Prostate gland (tissue), 2 donors: ENCODE results near the gene REV3L. TPM values are rescaled to one million over a fixed set of nuclear protein-coding genes. Genes with fewer than 3 reads are reported as not detected.

Source experiments
- DNase-seq: peaks from one replicate; pipeline ENCODE4 v3.0.0-alpha.2; 2019; ENCODE audit warnings: low spot score
- H3K27ac ChIP-seq, 2 donors: fragments of 200-600 bp; sonication (generic); 2 replicates each; pipeline ENCODE4 v1.5.1; 2017 to 2019
- H3K27me3 ChIP-seq: fragments of 200-600 bp; sonication (generic); replicated peaks from 2 replicates; pipeline ENCODE4 v1.5.1; 2019; ENCODE audit not compliant: insufficient read depth
- H3K36me3 ChIP-seq, 2 donors: fragments of 200-600 bp; sonication (generic); 1 replicate in 1 of 2; 2 replicates in 1 of 2; pipeline versions ENCODE4 v1.5.1 to v1.8.1; 2017 to 2019
- H3K4me1 ChIP-seq: fragments of 200-600 bp; sonication (generic); replicated peaks from 2 replicates; pipeline ENCODE4 v1.5.1; 2019
- H3K4me3 ChIP-seq, 2 donors: fragments of 200-600 bp; sonication (generic); 2 replicates each; pipeline ENCODE4 v1.5.1; 2017 to 2019
- H3K9me3 ChIP-seq: fragments of 200-600 bp; sonication (generic); 2 replicates; pipeline ENCODE4 v1.5.1; 2017
- CTCF ChIP-seq, 4 experiments: fragments of 200-600 bp in 2 of 4; fragments of 450-650 bp in 2 of 4; sonication (generic) in 2 of 4; IDR thresholded peaks; 1 replicate in 3 of 4; 2 replicates in 1 of 4; pipeline ENCODE4 v1.5.1; 2016 to 2019; ENCODE audit warnings: antibody characterized with exemption in 4 of 4, mild to moderate bottlenecking in 2 of 4, moderate library complexity in 2 of 4
- POLR2A ChIP-seq: fragments of 450-650 bp; IDR thresholded peaks from one replicate; pipeline ENCODE4 v1.6.1; 2016; ENCODE audit warnings: antibody characterized with exemption, mild to moderate bottlenecking
- POLR2AphosphoS5 ChIP-seq: sonication (generic); formaldehyde crosslinking; IDR thresholded peaks from one replicate; pipeline ENCODE4 v1.6.1; 2017; ENCODE audit warnings: antibody characterized with exemption
- WGBS: methylation state at CpG from one replicate; pipeline ENCODE4 v1.1.5; 2018; 5-methylcytosine and 5-hydroxymethylcytosine counted together
- intact Hi-C: fragments of 100-400 bp; cut with DNase I; formaldehyde crosslinking; loops from one replicate; pipeline ENCODE4 v1.14.2; 2022
- total RNA-seq, 2 donors: library from RNA; depleted of rRNA; stranded (reverse); fragments of >200 nt; gene quantifications; one replicate each; pipeline ENCODE4 v1.1.0, GENCODE V29; 2016

REV3L gene
- total RNA-seq, 2 donors from 2014 or later: 20.0 to 44.2 TPM

GRCh38 chr6:111356551-111356950 is 126.5 kb downstream of the REV3L start:
- no peaks in the 10 kb centered on the region for H3K9me3 ChIP-seq
- DNase-seq: no peak
- no peaks in the 10 kb centered on the region for H3K4me1 ChIP-seq
- H3K4me3 ChIP-seq: no peak overlapping the region
- H3K36me3 ChIP-seq: no peaks in the 10 kb centered on the region
- intact Hi-C loops: no loop called here
- 91% methylated on average over 1 of the region's 1 CpG for WGBS
- no peak for TF ChIP-seq POLR2A
- TF ChIP-seq CTCF (IDR thresholded peaks at IDR 0.05): no peak
- no peak for TF ChIP-seq POLR2AphosphoS5
- no peak overlapping the region for H3K27ac ChIP-seq
- no peaks in the 10 kb centered on the region for H3K27me3 ChIP-seq

GRCh38 chr6:111354758-111355555 is 128.1 kb downstream of the REV3L start:
- no peak overlapping the region for H3K4me3 ChIP-seq
- intact Hi-C loops: no loop called here
- TF ChIP-seq POLR2A (no peak), CTCF (IDR thresholded peaks at IDR 0.05) (no peak), POLR2AphosphoS5 (no peak)
- H3K9me3 ChIP-seq: no peaks in the 10 kb centered on the region
- no peaks in the 10 kb centered on the region for H3K4me1 ChIP-seq
- WGBS: 89% methylated on average over 3 of the region's 3 CpGs
- H3K27ac ChIP-seq: no peak overlapping the region
- DNase-seq: no peak
- H3K36me3 ChIP-seq: no peaks in the 10 kb centered on the region
- H3K27me3 ChIP-seq: no peaks in the 10 kb centered on the region

- intact Hi-C loops: no loop called here
- 88% methylated on average over 5 of the region's 5 CpGs for WGBS
- Histone ChIP-seq H3K4me1 (no peaks in the 10 kb centered on the region), H3K27ac (no peak overlapping the region), H3K4me3 (no peak overlapping the region), H3K9me3 (no peaks in the 10 kb centered on the region), H3K27me3 (no peaks in the 10 kb centered on the region), H3K36me3 (peaks cover 0 to under 1% of the 10 kb centered on the region in 2 donors)
- TF ChIP-seq CTCF (IDR thresholded peaks at IDR 0.05) (no peak), POLR2A (no peak), POLR2AphosphoS5 (no peak)
- no peak for DNase-seq
Measured at GRCh38 chr6:111353912-111354462, 129.0 kb downstream of the REV3L start.

GRCh38 chr6:111347589-111347988 is 135.4 kb downstream of the REV3L start:
- no peak for DNase-seq
- Histone ChIP-seq H3K4me1 (no peaks in the 10 kb centered on the region), H3K36me3 (peaks cover 0 to 4% of the 10 kb centered on the region in 2 donors), H3K9me3 (no peaks in the 10 kb centered on the region), H3K27me3 (no peaks in the 10 kb centered on the region), H3K4me3 (no peak overlapping the region), H3K27ac (no peak overlapping the region)
- no peak for TF ChIP-seq CTCF (IDR thresholded peaks at IDR 0.05)
- no peak for TF ChIP-seq POLR2A
- no peak for TF ChIP-seq POLR2AphosphoS5
- WGBS: 91% methylated on average over 3 of the region's 3 CpGs
- intact Hi-C loops: no loop called here

GRCh38 chr6:111342913-111343312 is 140.1 kb downstream of the REV3L start:
- no peaks in the 10 kb centered on the region for H3K9me3 ChIP-seq
- no peak for DNase-seq
- H3K4me3 ChIP-seq: no peak overlapping the region
- 78% methylated on average over 1 of the region's 1 CpG for WGBS
- no peaks in the 10 kb centered on the region for H3K36me3 ChIP-seq
- intact Hi-C loops: no loop called here
- no peaks in the 10 kb centered on the region for H3K27me3 ChIP-seq
- no peaks in the 10 kb centered on the region for H3K4me1 ChIP-seq
- H3K27ac ChIP-seq: no peak overlapping the region
- TF ChIP-seq POLR2A: no peak
- no peak for TF ChIP-seq POLR2AphosphoS5
- TF ChIP-seq CTCF (IDR thresholded peaks at IDR 0.05): no peak
